HG03432 (cell line): ENCODE measurements around the gene DKK1.

Source experiments
- ATAC-seq: cut with Tn5 transposase; IDR thresholded peaks from one replicate; pipeline ENCODE4 v1.9.1; 2021; ENCODE audit warnings: mild to moderate bottlenecking, moderate library complexity; ENCODE audit not compliant: unreplicated experiment

Gene DKK1

DNA sequence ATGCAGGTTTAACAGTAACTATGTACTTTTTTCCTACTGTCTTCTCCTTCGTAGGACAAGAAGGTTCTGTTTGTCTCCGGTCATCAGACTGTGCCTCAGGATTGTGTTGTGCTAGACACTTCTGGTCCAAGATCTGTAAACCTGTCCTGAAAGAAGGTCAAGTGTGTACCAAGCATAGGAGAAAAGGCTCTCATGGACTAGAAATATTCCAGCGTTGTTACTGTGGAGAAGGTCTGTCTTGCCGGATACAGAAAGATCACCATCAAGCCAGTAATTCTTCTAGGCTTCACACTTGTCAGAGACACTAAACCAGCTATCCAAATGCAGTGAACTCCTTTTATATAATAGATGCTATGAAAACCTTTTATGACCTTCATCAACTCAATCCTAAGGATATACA lies 2.4 kb downstream of the DKK1 start:
- no peak for ATAC-seq

- ATAC-seq = no peak
These were observed 4.1 kb downstream of the DKK1 start for GRCh38 chr10:52318136-52318701.

DNA sequence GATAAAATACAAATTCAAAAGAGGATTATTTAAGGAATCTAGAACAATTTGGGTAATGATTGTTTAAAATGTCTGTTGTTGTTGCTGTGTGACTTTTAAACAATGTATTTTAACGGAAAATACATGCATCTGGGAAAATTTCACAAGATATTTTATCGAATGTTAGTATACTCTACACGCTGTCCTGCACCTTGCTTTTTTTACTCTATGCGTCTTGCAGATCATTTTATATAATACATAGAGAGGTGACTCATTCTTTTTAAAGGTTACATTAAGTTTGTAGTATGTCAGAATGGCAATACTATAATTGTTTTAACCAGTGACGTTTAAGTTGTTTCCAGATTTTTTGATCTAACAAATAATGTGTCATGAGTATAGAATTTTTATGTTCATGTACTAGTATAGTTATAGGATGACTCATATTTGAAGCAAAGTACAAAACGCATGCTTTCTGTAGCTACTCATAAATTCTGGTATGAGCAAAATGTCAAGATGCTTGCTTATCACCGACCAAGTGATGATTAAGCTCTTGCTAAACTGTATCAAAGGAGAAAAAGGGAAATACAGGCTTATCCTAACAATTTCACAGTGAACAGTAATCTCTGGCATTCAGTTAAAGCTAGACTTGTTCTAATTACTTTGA lies 4.9 kb downstream of the DKK1 start:
- ATAC-seq = no peak

GRCh38 chr10:52319926-52320325 lies 5.8 kb downstream of the DKK1 start:
- no peak for ATAC-seq

DNA sequence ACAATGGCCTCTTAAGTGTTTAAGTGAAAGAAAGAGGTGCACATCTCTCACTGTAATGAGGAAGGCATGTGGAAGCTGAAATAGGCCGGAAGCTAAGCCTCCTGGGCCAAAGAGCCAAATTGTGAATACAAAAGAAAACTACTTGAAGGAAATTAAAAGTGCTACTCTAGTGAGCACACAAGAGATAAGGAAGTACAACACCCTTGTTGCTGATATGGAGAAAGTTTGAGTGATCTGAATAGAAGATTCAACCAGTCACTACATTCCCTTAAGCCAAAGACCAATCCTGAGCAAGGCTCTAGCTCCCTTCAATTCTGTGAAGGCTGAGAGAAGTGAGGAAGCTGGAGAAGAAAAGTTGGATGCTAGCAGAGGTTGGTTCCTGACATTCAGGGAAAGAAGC lies 8.2 kb downstream of the DKK1 start:
- ATAC-seq = no peak

DNA sequence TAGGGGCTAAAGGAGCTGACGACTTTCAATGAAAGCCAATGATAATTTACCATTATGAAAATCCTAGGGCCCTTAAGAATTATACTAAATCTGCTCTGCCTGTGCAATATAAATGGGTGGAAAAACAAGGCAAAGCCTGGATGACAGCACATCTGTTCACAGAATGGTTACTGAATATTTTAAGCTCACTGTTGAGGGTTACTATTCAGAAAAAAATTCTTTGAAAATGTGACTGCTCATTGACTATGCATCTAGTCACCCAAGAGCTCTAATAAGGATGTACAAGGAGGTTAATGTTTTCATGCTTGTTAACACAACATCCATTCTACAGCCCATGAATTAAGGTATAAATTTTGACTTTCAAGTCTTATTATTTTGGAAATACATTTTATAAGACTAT lies 8.9 kb downstream of the DKK1 start:
- no peak for ATAC-seq

DNA sequence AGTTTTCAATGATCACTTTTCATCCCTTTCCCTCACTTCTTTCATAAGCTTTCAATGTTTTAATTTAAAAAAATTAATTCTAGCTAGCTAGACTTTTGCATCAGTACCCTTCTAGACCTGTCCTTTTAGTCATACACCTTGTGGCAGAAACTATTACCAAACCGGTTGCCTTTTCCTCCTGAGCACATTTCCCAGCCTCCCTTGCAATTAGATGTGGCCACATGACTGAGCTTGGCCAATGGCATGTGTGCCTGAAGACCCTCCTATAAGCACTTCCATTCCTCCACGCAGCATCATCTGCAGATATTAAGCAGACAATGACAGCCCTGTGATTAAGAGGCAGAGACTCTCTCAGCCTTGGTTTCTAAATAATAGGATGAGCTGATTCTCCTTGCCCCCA lies 12.3 kb downstream of the DKK1 start:
- no peak for ATAC-seq

GRCh38 chr10:52331638-52332364 lies 17.7 kb downstream of the DKK1 start:
- no peak for ATAC-seq

- ATAC-seq = no peak
These were observed 18.7 kb downstream of the DKK1 start for GRCh38 chr10:52332815-52333214.

- ATAC-seq = no peak
These were observed 20.5 kb downstream of the DKK1 start for GRCh38 chr10:52334595-52334994.

- ATAC-seq = no peak
These were observed 21.6 kb downstream of the DKK1 start for GRCh38 chr10:52335665-52336064.

DNA sequence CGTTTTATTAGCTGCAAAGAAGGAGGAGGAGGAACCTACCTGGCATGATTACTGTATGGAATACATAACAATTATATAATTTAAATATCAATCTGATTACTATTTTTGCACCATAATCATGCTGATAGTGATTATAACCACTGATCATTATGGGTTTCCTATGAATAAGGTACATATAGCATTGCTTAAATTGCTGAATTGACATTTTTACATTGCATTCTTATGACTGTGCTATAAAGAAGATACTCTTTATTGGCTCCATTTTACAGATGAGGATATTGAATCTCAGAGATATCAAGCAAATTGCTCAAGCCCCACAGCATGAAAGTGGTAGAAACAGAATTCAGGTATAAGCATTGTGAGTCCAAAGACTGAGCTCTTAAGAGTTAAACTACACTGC lies 23.1 kb downstream of the DKK1 start:
- ATAC-seq = no peak

DNA sequence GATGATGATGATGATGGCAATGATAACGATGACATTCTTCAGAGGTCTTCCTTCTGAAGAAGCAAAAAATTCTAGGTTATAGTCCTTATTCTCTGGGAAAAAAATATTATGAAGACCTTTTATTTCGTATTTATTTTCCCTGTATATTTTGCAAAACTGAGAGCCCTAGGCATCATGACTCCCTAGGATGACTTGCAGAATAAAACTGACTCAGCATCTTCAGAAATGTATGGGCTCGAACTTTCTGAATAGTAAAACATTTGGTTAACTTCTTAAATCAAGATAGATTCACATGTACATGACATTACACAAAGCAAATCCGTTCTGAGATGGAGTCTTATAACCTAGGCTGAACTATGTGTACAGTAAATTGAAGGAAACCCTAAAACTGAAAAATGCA lies 29.4 kb downstream of the DKK1 start:
- no peak for ATAC-seq

GRCh38 chr10:52346394-52347326 lies 32.6 kb downstream of the DKK1 start:
- ATAC-seq = no peak

DNA sequence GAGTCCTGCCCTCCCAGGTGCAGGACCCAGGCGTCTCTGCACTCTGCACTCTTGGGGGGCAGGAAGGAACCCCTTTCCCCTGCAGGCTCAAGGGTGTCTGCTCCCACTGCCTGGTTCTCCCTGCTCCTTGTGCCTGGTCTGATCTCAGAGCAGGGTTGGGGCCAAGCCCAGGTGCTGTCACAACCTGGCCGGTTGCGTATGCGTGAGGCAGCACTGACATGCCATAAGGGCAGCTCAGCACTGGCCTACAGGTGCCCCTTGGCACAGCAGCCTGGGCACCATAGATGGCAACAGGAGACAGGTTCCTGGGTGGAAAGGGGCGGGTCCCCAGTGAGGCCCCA lies 33.2 kb downstream of the DKK1 start:
- ATAC-seq = no peak

GRCh38 chr10:52348037-52348564 lies 34.0 kb downstream of the DKK1 start:
- no peak for ATAC-seq

DNA sequence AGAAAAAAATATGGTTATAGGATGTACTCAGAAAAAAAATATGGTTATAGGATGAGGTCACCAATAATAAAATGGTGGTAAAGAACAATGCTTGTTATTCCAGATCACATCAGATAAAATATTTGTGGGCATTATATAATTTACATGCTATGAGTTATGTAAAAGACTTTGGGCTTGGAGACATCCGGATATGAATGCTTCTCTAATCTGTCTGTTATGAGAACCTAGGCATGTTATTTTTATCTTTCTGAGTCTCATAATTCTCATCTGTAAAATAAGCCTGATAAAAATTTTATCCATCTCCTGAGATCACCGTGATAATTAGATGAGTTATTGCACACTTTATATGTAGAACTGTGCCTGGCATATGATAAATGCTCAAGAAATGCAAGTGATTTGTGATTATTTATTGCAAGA lies 37.8 kb downstream of the DKK1 start:
- no peak for ATAC-seq

- ATAC-seq = no peak
These were observed 39.1 kb downstream of the DKK1 start for GRCh38 chr10:52353205-52353604.

DNA sequence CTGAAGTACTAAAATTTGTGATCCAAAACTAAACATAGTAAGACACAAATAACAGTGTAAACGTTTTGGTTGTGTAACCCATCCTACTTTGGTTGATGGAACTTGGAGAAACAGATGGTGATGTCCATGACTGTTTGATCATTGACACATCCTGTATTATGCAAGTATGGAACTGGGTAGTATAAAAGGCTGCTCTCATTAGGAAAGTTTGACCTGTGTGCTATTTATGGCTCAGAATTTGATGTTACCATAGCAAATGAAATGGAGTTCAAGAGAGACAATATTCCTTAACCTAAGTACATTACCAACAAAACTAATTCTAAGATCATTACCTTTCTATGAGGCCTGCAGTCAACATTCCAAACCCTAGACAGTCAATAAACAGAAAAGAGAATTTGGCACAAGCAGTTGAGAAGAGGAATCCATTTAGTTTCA lies 39.9 kb downstream of the DKK1 start:
- ATAC-seq = no peak

- ATAC-seq = no peak
These were observed 43.9 kb downstream of the DKK1 start for GRCh38 chr10:52357971-52358370.

- no peak for ATAC-seq
These were observed 45.4 kb downstream of the DKK1 start for GRCh38 chr10:52359441-52359840.
